G401.6 (cell line): ENCODE results near the gene TSPAN9.
"Not testable (repeated sequence)": the region's sequence is repeated elsewhere in the genome, so short reads cannot be mapped to it uniquely, and the experiment has no call there.

Source experiments
- FAIRE-seq: peaks from 2 replicates; lab custom pipeline; 2012; peaks lifted over from hg19 to GRCh38; lab: Jason Lieb, UNC

The TSPAN9 gene

DNA sequence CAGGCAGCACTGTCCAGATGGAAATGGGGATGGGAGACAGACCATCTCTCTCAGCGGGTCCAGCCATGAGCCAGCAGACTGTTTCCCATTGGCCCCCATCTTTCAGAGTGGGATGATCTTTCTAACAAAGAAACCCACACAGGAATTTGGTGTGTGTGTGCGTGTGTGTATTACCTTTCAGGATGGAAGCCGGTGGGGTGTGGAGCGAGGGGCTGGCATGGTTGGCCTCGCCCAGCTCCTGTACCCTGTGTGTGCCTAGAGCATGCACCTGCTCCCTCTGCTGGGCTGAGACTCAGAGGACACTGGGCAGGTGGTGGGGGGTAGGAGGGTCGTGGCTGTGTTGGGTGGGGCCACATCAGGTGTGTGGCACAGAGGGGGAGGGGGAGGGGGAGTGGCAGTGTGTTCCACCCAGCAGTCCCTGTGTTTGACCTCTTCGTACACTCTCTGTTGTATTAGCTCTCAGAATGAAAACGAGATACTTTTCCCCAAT is 33.0 kb upstream of the TSPAN9 start:
- FAIRE-seq = no peak

DNA sequence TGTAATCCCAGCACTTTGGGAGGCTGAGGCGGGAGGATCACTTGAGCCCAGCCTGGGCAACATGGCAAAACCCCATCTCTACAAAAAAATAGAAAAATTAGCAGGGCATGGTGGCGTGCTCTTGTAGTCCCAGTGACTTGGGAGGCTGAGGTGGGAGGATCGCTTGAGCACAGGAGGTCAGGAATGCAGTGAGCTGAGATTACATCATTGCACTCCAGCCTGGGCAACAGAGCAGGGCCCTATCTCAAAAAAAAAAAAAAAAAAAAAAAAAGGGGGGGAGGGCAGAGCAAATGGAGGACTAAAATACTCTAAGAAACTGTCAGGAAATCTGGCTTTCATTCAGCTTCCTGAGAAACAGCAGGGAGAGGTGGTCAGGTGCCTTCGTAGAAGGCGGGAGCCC is 31.7 kb upstream of the TSPAN9 start:
- FAIRE-seq = no peak

- no peak for FAIRE-seq
Measured at GRCh38 chr12:3045989-3046388, 31.2 kb upstream of the TSPAN9 start.

DNA sequence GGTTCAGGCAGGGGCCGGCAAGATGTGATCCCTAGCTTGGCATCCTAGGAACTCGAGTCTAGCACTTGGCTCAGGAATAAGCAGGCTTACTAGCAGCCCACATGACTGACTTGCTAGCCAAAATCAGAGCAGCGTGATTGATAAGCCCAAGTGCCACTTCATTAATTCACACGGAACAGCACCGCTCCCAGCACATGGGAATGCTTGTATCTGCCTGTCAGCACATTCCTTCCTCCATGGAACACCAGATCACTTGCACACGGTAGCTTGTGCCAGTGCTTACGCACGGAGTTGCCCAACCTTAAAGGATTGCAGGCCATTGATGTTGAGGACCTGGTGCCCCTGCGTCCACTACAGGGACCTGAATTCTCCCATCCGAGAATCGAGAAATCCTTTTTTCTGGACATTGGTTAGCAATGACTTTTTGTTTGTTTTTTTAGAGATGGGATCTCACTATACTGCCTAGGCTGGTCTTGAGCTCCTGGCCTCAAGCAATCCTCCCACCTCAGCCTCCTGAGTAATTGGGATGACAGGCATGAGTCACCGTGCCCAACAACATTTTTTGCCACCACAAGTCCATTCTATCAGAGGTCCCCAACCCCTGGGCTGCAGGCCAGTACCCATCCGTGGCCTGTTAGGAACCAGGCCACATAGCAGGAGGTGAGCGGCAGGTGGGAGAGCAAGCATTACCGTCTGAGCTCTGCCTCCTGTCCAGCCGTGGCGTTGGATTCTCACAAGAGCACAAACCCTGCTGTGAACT is 30.6 kb upstream of the TSPAN9 start:
- FAIRE-seq = no peak

DNA sequence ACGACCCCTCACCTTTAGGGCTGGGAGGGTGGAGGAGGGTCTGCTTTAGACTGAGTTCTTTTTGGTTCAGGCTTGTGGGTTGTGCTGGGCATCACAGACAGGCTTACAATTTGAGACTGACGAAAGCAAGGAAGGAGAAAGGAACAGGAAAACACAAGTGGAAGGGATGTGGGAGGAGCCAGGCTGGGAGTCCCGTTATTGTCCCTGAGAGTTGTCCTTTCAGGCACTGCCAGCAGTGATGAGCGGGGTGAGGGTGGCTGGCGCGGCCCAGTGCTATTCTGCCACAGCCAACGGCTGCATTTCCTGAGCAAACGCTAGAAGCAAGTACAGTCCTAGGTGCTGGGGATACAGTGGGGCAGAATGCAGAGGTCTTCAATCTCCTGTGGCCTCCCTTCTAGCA is 29.2 kb upstream of the TSPAN9 start:
- no peak for FAIRE-seq

DNA sequence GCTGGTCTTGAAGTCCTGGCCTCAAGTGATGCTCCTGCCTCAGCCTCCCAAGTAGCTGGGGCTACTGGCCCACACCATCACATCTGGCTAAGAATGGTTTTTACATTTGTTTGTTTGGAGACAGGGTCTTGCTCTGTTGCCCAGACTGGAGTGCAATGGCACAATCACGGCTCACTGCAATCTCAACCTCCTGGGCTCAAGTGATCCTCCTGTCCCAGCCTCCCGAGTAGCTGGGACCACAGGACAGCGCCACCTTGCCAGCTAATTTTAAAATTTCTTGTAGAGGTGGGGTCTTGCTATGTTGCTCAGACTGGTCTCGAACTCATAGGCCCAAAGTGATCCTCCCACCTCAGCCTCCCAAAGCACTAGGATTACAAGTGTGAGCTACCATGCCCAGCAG is 28.6 kb upstream of the TSPAN9 start:
- FAIRE-seq = no peak

- no peak for FAIRE-seq
Measured at GRCh38 chr12:3049176-3049575, 28.0 kb upstream of the TSPAN9 start.

DNA sequence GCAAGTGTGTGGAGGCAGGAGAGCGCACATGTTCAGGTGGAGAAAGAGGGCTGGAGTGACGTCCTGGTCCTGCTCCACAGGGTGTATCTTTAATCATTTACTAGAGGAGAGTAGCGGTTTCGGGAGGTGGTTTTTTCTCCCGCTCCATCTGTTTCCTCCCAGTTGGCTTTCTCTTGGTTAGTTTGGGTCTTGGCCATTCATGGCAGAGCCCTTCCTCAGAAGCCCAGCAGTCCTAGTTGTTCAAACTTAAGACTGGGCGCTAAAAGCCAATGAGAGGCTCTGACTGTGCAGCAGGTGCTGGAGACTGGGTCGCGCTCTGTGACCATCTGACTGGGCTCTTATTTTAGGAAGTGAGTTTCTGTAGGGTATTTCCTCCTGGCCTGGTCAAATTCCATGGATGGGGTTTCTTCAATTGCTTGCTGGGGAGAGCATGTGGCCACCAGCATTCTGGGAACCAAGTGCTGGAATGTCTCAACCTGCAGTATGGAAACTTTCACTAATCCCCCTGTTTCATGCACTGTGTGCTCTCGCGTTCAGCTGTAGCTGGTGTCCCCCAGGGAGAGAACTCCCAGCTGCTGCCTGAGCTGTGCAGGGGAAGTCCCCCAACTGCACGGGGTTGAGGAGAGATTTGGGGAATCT is 27.4 kb upstream of the TSPAN9 start:
- no peak for FAIRE-seq

DNA sequence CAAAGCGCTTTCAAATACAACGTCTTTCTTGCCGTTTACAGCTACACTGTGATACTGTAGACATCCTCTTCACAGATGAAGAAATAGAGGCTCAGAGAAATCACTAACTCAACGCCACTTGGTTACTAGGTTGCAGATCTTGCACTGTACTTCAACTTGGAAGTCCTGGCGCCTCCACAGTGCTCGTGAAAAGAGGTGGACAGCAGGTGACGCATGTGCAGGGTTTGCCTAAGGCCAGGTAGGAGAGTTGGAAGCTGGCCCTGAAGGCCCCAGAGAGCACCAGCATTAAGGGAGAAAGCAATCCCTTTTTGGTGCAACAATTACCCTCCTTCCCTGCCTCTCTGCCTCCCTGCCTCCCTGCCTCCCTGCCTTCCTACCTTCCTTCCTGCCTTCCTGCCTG is 22.8 kb upstream of the TSPAN9 start:
- no peak for FAIRE-seq

DNA sequence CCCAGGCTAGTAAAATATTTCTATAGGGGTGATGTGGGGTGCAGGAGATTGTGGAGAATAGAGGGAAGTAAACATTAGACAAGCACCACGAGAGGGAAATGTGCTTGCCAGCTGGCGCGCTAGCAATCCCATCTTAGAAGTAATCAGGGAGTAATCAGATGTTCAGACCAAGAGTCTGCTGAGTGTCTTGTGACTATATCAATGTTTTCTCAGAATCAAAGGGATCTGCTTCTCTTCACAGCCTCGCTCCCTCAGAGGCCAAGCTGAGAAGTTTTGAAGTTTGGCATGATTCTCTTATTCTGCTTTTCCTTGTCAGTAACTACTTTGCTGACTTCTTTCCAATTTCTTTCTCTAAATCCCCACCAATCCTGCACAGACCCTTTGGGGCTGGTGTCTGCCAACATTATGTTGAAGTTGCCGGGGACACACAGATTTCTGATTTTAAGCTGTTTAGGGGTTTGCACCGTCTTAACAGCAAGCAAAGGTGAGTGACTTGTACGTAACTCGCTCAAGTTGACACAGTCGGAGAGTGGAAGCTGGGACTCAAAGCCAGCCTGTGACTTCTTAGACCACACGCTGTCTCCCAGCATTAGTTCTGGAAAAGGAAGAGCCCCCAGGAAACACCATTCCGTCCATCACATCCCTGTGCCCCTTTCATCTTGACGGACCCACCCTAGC is 22.0 kb upstream of the TSPAN9 start:
- FAIRE-seq = no peak

DNA sequence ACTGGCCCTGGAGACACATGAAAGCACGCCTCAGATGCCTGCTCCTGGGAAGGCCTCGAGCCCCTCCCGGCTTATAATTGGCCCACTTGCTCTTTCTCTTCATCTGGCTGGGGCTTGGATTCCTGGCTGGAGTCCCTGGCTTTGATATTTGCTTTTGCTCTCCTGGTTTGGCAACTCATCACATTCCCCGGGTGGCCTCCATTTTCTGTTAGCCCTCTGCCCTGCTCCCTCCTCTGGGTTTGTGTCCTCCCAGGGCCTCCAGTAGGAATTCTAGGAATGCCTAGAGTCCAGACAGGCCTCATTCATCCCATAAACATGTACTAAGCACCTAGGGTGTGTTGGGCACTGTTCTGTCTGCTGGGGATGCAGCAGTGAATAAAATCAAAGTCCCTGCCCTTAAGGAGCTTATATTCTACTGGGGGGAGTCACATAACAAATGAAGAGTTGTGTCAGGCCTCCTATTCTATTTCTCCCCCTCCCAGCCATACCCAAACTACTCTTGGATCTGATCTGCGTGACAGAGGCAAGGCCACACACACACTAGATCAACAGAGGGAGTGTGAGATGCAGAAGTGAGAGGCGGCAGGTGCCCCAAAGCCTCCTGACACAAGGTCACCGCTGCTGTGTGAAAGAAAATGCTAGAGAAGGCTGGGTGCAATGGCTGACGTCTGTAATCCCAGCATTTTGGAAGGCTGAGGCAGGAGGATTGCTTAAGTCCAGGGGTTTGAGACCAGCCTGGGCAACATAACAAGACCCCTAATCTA is 21.3 kb upstream of the TSPAN9 start:
- no peak for FAIRE-seq

- FAIRE-seq = no peak
Measured at GRCh38 chr12:3061059-3061458, 16.1 kb upstream of the TSPAN9 start.

DNA sequence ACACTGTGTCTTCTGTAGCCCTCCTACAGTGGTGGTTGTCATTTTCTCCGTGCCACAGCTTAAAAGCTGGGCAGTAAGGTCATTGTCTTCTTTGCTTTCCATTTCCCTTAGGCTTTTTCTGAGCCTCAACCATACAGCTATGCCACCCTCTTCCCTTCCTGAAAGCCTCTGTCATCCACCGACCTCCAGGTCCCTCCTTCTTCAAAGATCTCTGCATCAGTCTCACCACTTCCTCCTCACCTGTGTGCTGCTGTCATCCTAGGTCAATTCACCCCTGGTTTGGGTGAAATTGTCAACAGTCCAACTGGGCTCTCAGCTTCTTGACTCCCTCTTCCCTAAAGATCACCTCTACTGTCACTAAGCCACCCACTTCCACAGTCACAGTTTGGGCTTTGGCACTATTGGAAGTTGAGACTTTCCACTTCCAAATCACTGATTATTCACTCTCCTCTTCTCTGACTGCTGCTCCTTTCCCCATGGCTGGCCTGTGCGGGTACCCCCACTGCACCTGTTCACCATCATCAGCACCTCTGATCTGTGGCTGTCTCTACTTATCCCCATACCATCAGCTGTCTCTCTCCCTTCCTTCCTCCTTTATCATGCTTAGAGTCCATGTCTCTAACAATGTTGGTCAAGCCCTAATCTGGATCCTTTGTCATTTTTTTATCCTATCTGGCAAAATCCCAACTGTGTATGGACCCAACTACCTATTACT is 15.5 kb upstream of the TSPAN9 start:
- no peak for FAIRE-seq

DNA sequence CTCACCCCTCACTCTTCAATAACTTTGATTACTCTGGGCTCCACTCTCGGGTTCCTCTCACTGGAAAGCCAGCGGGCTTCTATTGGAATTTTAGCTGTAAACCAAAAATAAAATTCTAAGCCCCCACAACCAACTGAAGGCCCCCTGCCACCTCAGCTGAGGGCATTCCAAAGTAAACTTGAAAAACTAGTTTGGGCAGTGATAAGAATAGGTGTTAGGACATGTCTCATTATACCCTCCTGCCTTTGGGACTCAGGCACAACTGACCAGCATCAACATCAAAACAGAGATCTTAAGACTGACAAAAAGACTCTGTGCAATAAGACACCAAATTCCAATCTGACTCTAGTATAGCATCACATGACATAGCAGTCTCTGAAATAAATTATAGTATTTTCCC is 11.9 kb upstream of the TSPAN9 start:
- FAIRE-seq = no peak

GRCh38 chr12:3065846-3066245 is 11.3 kb upstream of the TSPAN9 start:
- FAIRE-seq = not testable (repeated sequence)

DNA sequence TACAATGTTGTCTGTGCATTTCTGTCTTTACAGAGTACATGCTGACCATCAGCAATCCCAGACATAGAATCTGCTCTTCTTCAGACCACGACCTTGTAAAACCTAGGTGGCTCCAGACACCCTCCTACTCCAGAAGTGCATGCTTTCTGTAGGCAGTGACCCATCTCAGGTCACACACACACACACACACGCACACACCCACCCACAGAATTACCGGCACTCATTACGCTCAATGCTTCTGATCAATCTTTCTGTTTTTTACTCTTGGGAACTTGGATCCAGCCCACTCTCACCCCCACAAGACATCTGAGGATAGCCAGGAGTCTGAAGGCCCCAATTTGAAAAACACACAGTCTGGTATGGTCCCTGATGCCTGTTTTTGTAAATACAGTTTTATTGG is 7.5 kb upstream of the TSPAN9 start:
- FAIRE-seq = no peak

DNA sequence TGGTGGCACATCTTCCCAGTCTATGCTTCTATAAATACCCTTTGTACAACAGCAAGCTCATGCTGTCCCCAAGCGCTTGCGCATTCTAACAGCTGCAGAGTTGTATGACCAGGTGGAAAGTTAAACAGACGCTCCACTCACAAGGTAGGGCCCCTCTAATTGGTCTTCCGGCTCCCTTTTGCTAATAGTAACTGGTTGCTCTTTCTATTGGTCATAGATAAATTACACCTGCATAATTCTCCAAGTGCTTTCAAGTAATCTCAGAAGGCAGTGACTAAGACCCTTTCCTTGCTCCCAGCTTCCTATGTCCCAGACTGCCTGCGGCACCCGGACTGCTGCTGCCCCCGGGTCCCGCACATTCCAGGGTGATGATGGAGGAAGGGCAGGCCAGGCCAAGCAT is 6.1 kb upstream of the TSPAN9 start:
- no peak for FAIRE-seq

DNA sequence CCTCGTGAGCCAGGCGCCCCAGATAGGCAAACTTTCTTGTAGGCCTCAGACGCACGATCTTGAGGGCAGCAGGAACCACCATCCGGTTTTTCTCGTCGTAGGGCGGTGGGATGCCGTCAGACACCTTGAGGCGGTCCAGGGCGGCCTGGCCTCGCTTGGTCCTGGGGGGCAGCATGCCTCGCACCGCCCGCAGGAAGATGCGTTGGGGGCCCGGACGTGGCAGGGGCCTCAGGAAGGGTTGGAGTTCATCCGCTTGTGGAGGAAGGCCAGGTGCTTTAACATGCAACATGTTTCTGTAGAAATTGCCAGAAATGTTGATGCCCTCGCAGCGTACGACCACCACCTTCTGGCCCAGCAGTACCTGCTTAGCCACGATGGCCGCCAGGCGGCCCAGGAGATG is 5.5 kb upstream of the TSPAN9 start:
- FAIRE-seq = no peak

- peak; percentile 87 for FAIRE-seq
Measured at GRCh38 chr12:3073438-3074250, 3.5 kb upstream of the TSPAN9 start.

DNA sequence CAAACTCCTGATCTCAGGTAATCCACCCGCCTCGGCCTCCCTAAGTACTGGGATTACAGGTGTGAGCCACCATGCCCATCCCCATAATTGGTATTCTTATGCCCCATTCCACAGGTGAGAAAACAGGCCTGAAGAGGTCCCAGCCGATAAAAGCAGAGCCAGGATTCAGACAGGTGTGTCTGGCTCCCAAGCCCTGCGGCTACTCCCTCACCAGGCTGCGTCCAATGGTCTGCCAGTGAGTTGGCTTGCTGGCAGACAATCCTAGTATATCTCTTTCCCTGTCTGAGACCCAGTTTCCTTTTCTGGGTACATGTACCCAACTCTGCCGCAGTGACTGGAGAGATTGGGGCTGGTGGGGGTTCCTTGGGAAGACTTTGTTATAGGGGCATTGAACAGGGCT is 1.9 kb upstream of the TSPAN9 start:
- no peak for FAIRE-seq

GRCh38 chr12:3077572-3078081 is 448 bp downstream of the TSPAN9 start:
- no peak for FAIRE-seq
